Caki2 (cell line): Measurements from ENCODE around the gene PCDH19. TPM values are rescaled to one million over a fixed set of nuclear protein-coding genes. Genes with fewer than 3 reads are reported as not detected.
"Not testable (repeated sequence)": the region's sequence is repeated elsewhere in the genome, so short reads cannot be mapped to it uniquely, and the experiment has no call there.

ENCODE experiments used
- DNase-seq: peaks from one replicate; pipeline ENCODE4 v3.0.0-alpha.2; 2015; ENCODE audit warnings: low read depth
- in situ Hi-C: cut with HindIII; loops from 2 replicates; pipeline ENCODE4 v1.10.0; 2016; ENCODE audit warnings: low sequenced_read_pairs, low pct_unique_long_range_greater_than_20kb, mixed read lengths
- total RNA-seq: library from RNA; depleted of rRNA; stranded (reverse); fragments of >200 nt; shearing (Covaris generic); gene quantifications from 2 replicates; pipeline ENCODE4 v1.2.3, GENCODE V29; 2014; ENCODE audit warnings: low replicate concordance; rRNA removed

Gene PCDH19
- total RNA-seq, result not detected in 2 replicates

- in situ Hi-C loops, result no loop called here
- peak; percentile 40 for DNase-seq
Measured at GRCh38 chrX:100409610-100410590, at the start of gene PCDH19. Gene PCDH19 (minus strand): TSS chrX:100410273. CDS start chrX:100408597, 1,676 bp downstream.

- in situ Hi-C loops, result no loop called here
Measured at GRCh38 chrX:100449696-100450608, 39.9 kb upstream of the PCDH19 start.

GRCh38 chrX:100447655-100448397 lies 37.8 kb upstream of the PCDH19 start:
- peak; percentile 45 for DNase-seq
- in situ Hi-C loops, result no loop called here

More at GRCh38 chrX:100449696-100450608, 39.9 kb upstream of the PCDH19 start:
- no peak for DNase-seq

GRCh38 chrX:100445593-100445992 lies 35.5 kb upstream of the PCDH19 start:
- in situ Hi-C loops, result no loop called here

GRCh38 chrX:100441321-100441720 lies 31.2 kb upstream of the PCDH19 start:
- in situ Hi-C loops, DNase-seq: not testable (repeated sequence)

More at GRCh38 chrX:100445593-100445992, 35.5 kb upstream of the PCDH19 start:
- no peak for DNase-seq

GRCh38 chrX:100440006-100440405 lies 29.9 kb upstream of the PCDH19 start:
- in situ Hi-C loops, result no loop called here
- no peak for DNase-seq

- in situ Hi-C loops, result no loop called here
- no peak for DNase-seq
Measured at GRCh38 chrX:100435726-100436125, 25.7 kb upstream of the PCDH19 start.

GRCh38 chrX:100424012-100424411 lies 13.9 kb upstream of the PCDH19 start:
- in situ Hi-C loops, result no loop called here
- no peak for DNase-seq

GRCh38 chrX:100418556-100418955 lies 8.5 kb upstream of the PCDH19 start:
- DNase-seq, result no peak
- in situ Hi-C loops, result no loop called here

- in situ Hi-C loops, result no loop called here
- no peak for DNase-seq
Measured at GRCh38 chrX:100417681-100418080, 7.6 kb upstream of the PCDH19 start.

GRCh38 chrX:100413229-100413628 lies 3.2 kb upstream of the PCDH19 start:
- in situ Hi-C loops, result no loop called here
- peak; percentile 30 for DNase-seq

- DNase-seq, result no peak
- in situ Hi-C loops, result no loop called here
Measured at GRCh38 chrX:100411802-100412715, 2.0 kb upstream of the PCDH19 start.

GRCh38 chrX:100410901-100411801 lies 1.1 kb upstream of the PCDH19 start:
- no peak for DNase-seq
- in situ Hi-C loops, result no loop called here

GRCh38 chrX:100408713-100409609 lies 1.1 kb downstream of the PCDH19 start:
- in situ Hi-C loops, result no loop called here

More at GRCh38 chrX:100408713-100409609, 1.1 kb downstream of the PCDH19 start:
- no peak for DNase-seq
